GM19023 (cell line): ENCODE data around the gene ARRDC2.

Experiments
- ATAC-seq: cut with Tn5 transposase; IDR thresholded peaks from one replicate; pipeline ENCODE4 v1.9.1; 2021; ENCODE audit warnings: mild to moderate bottlenecking, moderate library complexity; ENCODE audit not compliant: unreplicated experiment

ARRDC2 gene

GRCh38 chr19:18057557-18057956 lies 49.6 kb downstream of the ARRDC2 start:
- no peak for ATAC-seq

DNA sequence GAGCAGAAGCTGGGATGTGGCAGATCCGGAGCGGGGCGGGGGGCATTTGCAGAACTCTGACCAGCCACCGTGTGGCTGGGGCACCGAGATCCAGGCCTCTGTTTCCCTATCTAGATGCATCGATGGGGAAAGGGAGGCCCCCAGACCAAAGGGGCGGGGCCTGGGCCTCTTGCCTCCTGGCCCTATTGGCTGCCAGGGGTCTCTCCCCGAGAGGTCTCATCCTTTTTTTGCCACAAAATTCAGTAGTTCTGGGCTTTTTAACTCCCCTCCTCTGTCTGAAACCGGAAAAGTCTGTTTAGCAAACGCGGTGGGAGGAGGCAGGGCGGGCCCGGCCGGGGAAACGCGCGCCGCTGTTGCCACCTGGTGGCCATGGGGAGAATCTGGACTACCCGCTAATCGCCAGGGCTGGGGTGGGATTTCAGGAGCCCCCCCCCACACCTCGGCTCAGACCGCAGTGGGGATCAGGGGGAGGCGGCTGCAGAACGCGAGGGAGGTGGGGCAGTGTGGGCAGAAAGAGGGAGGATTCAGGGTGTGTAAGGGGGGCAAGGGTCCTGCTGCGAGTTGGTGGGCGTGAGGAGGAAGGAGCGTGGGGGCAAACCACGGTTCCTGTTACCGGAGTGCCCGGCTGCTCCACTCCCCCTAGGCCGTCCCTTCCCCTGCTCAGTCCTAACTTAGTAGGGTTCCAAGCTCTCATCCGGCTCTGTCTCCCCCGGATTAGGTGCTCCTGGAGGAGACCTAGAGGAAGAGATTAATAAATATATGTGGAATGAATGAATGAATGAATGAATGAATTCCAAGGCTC lies 50.4 kb downstream of the ARRDC2 start:
- no peak for ATAC-seq

GRCh38 chr19:18059297-18059696 lies 51.3 kb downstream of the ARRDC2 start:
- no peak for ATAC-seq

DNA sequence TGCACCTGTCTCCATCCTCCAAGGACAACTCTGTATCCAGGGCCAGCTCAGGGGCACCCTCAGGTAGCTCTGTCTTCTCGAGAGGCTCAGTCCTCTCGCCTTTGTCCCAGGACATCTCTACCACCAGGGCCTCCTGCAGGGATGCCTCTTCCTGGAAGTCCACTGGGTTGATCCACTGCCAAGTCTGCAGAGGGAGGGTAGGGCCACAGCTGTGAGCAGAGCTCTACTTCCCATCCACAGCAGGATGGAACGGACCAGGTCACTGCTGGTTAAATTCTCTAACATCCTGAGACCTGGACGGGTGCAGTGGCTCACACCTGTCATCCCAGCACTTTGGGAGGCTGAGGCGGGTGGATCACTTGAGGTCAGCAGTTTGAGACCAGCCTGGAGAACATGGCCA lies 51.9 kb downstream of the ARRDC2 start:
- ATAC-seq = no peak

- ATAC-seq = no peak
Observed at GRCh38 chr19:18060472-18060871, 52.5 kb downstream of the ARRDC2 start.

DNA sequence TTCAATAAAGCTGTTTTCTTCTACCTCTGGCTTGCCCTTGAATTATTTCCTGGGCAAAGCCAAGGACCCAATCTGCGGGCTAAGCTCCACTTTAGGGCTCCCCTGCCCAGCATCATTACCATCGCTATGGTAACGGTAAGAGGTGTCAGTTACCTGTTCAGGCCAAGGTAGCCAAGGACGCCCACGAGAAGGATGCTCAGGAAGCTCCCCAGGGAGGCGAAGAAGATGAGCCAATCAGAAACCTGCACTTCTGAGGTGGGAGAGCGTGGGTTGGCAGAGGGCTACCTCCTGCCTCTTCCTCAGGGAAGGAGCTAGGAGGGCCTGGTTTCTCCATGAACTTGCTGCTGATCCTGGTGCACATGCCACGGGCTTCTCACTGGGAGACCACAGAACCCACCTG lies 54.1 kb downstream of the ARRDC2 start:
- ATAC-seq = no peak

- no peak for ATAC-seq
Observed at GRCh38 chr19:18063463-18063862, 55.5 kb downstream of the ARRDC2 start.
